ENCODE results near the gene GPC6. TPM values are rescaled to one million over a fixed set of nuclear protein-coding genes. Genes with fewer than 3 reads are reported as not detected.

The GPC6 gene
- total RNA-seq, 2 experiments from 2014 or later, result not detected

DNA sequence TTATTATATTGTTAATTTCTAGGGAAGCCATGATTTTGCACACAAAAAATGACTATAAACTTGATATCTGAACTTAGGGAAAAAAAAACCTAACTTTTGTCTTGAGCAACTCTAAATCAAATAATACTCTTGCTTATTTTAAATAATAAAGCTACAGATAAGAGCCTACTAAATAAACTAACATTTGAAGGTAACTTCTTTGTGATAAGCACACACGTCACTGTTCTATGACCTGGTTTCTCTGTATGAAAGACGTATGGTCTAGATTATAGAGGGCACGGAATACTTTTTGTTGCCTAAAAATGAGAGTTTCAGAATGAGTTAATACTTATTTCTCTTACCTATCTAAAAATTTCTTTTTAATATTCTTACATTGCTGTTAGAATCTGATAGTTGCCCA lies 649.6 kb downstream of the GPC6 start:
- no peaks in the 10 kb centered on the region for H3K36me3 ChIP-seq (ENCODE audit: insufficient read depth, low read length)
- intact Hi-C loops (cut with micrococcal nuclease; ENCODE audit: unreplicated experiment), result no loop called here

DNA sequence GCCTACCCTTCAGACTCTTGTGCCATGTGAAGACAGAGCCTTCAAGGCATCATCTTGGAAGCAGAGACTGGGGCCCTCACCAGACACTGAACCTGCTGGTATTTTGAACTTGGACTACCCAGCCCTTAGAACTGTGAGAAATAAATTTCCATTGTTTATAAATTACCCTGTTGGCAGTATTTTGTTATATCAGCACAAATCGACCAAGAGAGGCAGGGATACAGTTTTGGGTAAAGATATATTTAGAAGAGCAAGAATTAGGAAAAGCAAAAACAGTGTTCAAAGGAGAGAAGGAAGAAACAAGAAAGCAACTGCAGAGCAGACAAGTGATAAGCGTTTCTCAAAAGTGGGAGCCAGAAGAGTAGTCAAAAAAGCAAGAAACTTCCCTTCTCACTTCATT lies 652.1 kb downstream of the GPC6 start:
- no peak for DNase-seq (ENCODE audit: low spot score)
- no peaks in the 10 kb centered on the region for H3K9me3 ChIP-seq (ENCODE audit: low read length)
- H4K20me1 ChIP-seq (ENCODE audit: insufficient read depth, low read length), result no peaks in the 10 kb centered on the region
- TF ChIP-seq, protein P1, sequence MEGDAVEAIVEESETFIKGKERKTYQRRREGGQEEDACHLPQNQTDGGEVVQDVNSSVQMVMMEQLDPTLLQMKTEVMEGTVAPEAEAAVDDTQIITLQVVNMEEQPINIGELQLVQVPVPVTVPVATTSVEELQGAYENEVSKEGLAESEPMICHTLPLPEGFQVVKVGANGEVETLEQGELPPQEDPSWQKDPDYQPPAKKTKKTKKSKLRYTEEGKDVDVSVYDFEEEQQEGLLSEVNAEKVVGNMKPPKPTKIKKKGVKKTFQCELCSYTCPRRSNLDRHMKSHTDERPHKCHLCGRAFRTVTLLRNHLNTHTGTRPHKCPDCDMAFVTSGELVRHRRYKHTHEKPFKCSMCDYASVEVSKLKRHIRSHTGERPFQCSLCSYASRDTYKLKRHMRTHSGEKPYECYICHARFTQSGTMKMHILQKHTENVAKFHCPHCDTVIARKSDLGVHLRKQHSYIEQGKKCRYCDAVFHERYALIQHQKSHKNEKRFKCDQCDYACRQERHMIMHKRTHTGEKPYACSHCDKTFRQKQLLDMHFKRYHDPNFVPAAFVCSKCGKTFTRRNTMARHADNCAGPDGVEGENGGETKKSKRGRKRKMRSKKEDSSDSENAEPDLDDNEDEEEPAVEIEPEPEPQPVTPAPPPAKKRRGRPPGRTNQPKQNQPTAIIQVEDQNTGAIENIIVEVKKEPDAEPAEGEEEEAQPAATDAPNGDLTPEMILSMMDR (conservative IDR thresholded peaks at IDR 0.05; ENCODE audit: low read length), result no peak
- TF ChIP-seq EZH2phosphoT487 (IDR thresholded peaks at IDR 0.05; ENCODE audit: borderline replicate concordance, low read depth, low read length), result no peak
- H3K9me2 ChIP-seq (ENCODE audit: insufficient read depth, low read length), result no peaks in the 10 kb centered on the region
- intact Hi-C loops (cut with micrococcal nuclease; ENCODE audit: unreplicated experiment), result no loop called here
- ChIA-PET CTCF (ENCODE audit: unreplicated experiment) (no interaction called here), POLR2A (no interaction called here)
- no peaks in the 10 kb centered on the region for H3K36me3 ChIP-seq (ENCODE audit: insufficient read depth, low read length)
- H3K79me2 ChIP-seq (ENCODE audit: insufficient read depth, low read depth, low read length), result no peaks in the 10 kb centered on the region
- no peak overlapping the region for H3K4me2 ChIP-seq (ENCODE audit: low read length)
- no peak overlapping the region for H3K27ac ChIP-seq (ENCODE audit: low read depth, low read length, poor library complexity, severe bottlenecking)
- no peak overlapping the region for H2AFZ ChIP-seq (ENCODE audit: low read length)
- H3K4me1 ChIP-seq (ENCODE audit: insufficient read depth, low read length, poor library complexity, severe bottlenecking), result no peaks in the 10 kb centered on the region
- BruUV-seq (replicated peaks), result no TSS peak
- no peak overlapping the region for H3K4me3 ChIP-seq (ENCODE audit: low read depth, low read length, poor library complexity, severe bottlenecking)

More for the DNA sequence above, 649.6 kb downstream of the GPC6 start:
- DNase-seq (ENCODE audit: low spot score), result no peak
- H3K4me2 ChIP-seq (ENCODE audit: low read length), result no peak overlapping the region
- H3K27ac ChIP-seq (ENCODE audit: low read depth, low read length, poor library complexity, severe bottlenecking), result no peak overlapping the region
- TF ChIP-seq EZH2phosphoT487 (IDR thresholded peaks at IDR 0.05; ENCODE audit: borderline replicate concordance, low read depth, low read length), result no peak
- TF ChIP-seq, protein P1 (conservative IDR thresholded peaks at IDR 0.05; ENCODE audit: low read length), result no peak
- ChIA-PET CTCF (ENCODE audit: unreplicated experiment) (no interaction called here), POLR2A (no interaction called here)
- H3K4me1 ChIP-seq (ENCODE audit: insufficient read depth, low read length, poor library complexity, severe bottlenecking), result no peaks in the 10 kb centered on the region
- no TSS peak for BruUV-seq (replicated peaks)
- H3K9me3 ChIP-seq (ENCODE audit: low read length), result no peaks in the 10 kb centered on the region
- no peak overlapping the region for H2AFZ ChIP-seq (ENCODE audit: low read length)
- H3K9me2 ChIP-seq (ENCODE audit: insufficient read depth, low read length), result no peaks in the 10 kb centered on the region
- no peaks in the 10 kb centered on the region for H3K79me2 ChIP-seq (ENCODE audit: insufficient read depth, low read depth, low read length)
- no peak overlapping the region for H3K4me3 ChIP-seq (ENCODE audit: low read depth, low read length, poor library complexity, severe bottlenecking)
- no peaks in the 10 kb centered on the region for H4K20me1 ChIP-seq (ENCODE audit: insufficient read depth, low read length)

DNA sequence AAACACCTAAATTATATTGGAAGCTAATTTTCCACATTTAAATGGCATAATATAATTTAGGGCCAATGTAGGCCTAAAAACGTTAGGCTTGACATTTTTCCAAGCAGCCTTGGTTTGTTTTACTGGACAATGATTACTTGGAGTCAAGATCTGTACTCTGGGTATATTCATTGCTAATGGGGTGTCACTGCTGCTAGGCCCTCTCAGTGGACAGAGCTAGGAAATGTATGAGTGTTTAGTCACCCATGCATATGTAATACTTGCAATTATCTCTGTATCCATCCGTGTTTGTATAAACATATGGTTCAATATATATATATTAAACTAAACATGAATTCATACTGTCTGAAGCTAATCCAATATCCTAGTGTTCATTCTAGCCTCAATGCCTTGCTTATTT lies 654.8 kb downstream of the GPC6 start:
- CTCF ChIA-PET (ENCODE audit: unreplicated experiment), result no interaction called here

More for the DNA sequence above, 654.8 kb downstream of the GPC6 start:
- no peaks in the 10 kb centered on the region for H3K79me2 ChIP-seq (ENCODE audit: insufficient read depth, low read depth, low read length)
- H3K4me1 ChIP-seq (ENCODE audit: insufficient read depth, low read length, poor library complexity, severe bottlenecking), result no peaks in the 10 kb centered on the region
- H4K20me1 ChIP-seq (ENCODE audit: insufficient read depth, low read length), result no peaks in the 10 kb centered on the region
- BruUV-seq (replicated peaks), result no TSS peak
- H3K4me3 ChIP-seq (ENCODE audit: low read depth, low read length, poor library complexity, severe bottlenecking), result no peak overlapping the region
- DNase-seq (ENCODE audit: low spot score), result no peak
- no peak overlapping the region for H3K27ac ChIP-seq (ENCODE audit: low read depth, low read length, poor library complexity, severe bottlenecking)
- no peak overlapping the region for H2AFZ ChIP-seq (ENCODE audit: low read length)
- no peaks in the 10 kb centered on the region for H3K9me3 ChIP-seq (ENCODE audit: low read length)
- H3K4me2 ChIP-seq (ENCODE audit: low read length), result no peak overlapping the region
- POLR2A ChIA-PET, result no interaction called here
- intact Hi-C loops (cut with micrococcal nuclease; ENCODE audit: unreplicated experiment), result no loop called here
- TF ChIP-seq, protein P1 (conservative IDR thresholded peaks at IDR 0.05; ENCODE audit: low read length), result no peak
- no peak for TF ChIP-seq EZH2phosphoT487 (IDR thresholded peaks at IDR 0.05; ENCODE audit: borderline replicate concordance, low read depth, low read length)
- no peaks in the 10 kb centered on the region for H3K9me2 ChIP-seq (ENCODE audit: insufficient read depth, low read length)
- H3K36me3 ChIP-seq (ENCODE audit: insufficient read depth, low read length), result no peaks in the 10 kb centered on the region

Data from OCI-LY7 (cell line).